Left lobe of liver (tissue), 2 donors: Measurements from ENCODE around the gene DND1. TPM values are rescaled to one million over a fixed set of nuclear protein-coding genes. Genes with fewer than 3 reads are reported as not detected.
"Not testable (repeated sequence)": the region's sequence is repeated elsewhere in the genome, so short reads cannot be mapped to it uniquely, and the experiment has no call there.

Experiments used
- ATAC-seq: fragments of 200-7000 bp; cut with Tn5 transposase; one replicate; pipeline ENCODE4 v1.9.1; 2020; ENCODE audit warnings: mild to moderate bottlenecking, moderate library complexity
- DNase-seq: peaks from one replicate; pipeline ENCODE4 v3.0.0-alpha.2; 2020; ENCODE audit warnings: low spot score
- total RNA-seq: library from RNA; stranded (reverse); gene quantifications from one replicate; pipeline ENCODE4 v1.2.1, GENCODE V29; 2021
- donor health status: DM: no; HTN: no; CAD: no; lungs with moderate emphysema.
- donor health status: DM: no; HTN: yes; CAD: no.

The DND1 gene
- 1.8 TPM for total RNA-seq

GRCh38 chr5:140673187-140673976, at the start of gene DND1:
TSS of gene DND1 (minus strand) at chr5:140673576. CDS start at chr5:140673542, 34 bp downstream.
- no peak for ATAC-seq
- no peak for DNase-seq

- ATAC-seq, result peak; percentile 56
- not testable (repeated sequence) for DNase-seq
Observed at GRCh38 chr5:140721395-140721794, 48.0 kb upstream of the DND1 start.

- DNase-seq, ATAC-seq: not testable (repeated sequence)
Observed at GRCh38 chr5:140720738-140721137, 47.4 kb upstream of the DND1 start.

DNA sequence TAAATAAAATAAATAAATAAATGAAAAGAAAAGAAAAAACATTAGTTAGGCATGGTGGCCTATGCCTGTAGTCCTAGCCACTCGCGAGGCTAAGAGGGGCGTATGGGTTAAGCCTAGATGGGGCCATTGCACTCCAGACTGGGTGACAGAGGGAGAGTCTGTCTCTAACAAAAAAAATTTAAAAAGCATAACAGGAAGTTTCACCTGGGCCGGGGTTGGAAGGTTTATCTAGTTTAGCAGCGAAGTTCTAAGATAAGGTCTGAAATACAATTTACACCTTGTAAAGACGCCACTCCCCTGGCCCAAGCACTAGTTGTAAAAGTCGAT, 44.9 kb upstream of the DND1 start:
- no peak for ATAC-seq

GRCh38 chr5:140716238-140716637, 42.9 kb upstream of the DND1 start:
- not testable (repeated sequence) for DNase-seq, ATAC-seq

More for the DNA sequence above, 44.9 kb upstream of the DND1 start:
- DNase-seq, result no peak

GRCh38 chr5:140713562-140714094, 40.3 kb upstream of the DND1 start:
- no peak for ATAC-seq
- no peak for DNase-seq

GRCh38 chr5:140711794-140712193, 38.4 kb upstream of the DND1 start:
- ATAC-seq, result no peak
- DNase-seq, result no peak

- DNase-seq (peak; percentile 92), ATAC-seq (peak; percentile 93)
Observed at GRCh38 chr5:140710899-140711552, 37.6 kb upstream of the DND1 start.

DNA sequence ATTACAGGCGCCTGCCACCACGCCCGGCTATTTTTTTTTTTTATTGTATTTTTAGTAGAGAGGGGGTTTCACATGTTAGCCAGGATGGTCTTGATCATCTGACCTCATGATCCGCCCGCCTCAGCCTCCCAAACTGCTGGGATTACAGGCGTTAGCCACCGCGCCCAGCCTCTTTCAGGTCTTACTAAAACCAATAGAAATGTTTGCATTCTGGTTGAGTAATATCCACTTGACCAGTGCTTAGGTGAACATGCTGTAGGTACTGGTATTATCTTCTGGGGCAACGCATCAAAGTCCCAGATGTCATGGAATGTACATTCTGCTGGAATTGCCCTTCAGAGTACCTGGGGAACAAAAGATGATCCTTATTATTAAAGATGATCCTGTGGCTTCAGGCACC, 35.4 kb upstream of the DND1 start:
- ATAC-seq, DNase-seq: not testable (repeated sequence)

DNA sequence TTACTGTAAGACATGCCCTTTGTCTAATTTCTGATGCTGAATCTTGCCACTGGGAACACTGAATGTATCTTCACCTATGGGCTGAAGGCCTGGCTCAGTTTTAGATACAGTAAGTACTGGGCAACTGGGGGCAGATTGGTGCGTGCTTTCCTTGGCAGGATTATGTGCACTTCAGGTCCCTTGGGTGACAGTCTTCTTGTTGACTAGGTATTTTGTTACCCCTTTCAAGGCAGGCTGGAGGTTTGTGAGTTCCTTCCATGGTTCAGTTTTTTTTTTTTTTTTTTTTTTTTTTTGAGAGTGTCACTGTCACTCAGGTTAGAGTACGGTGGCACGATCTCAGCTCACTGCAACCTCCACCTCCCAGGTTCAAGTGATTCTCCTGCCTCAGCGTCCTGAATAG, 34.4 kb upstream of the DND1 start:
- DNase-seq (no peak), ATAC-seq (no peak)

- DNase-seq (peak; percentile 97), ATAC-seq (peak; percentile 99)
Observed at GRCh38 chr5:140700177-140701144, 27.1 kb upstream of the DND1 start, which contains the start of gene ZMAT2. TSS of gene ZMAT2 (plus strand) at chr5:140700447. CDS start at chr5:140700461, 14 bp downstream.

- ATAC-seq, result no peak
Observed at GRCh38 chr5:140696891-140697492, 23.6 kb upstream of the DND1 start.

GRCh38 chr5:140694276-140694675, 20.9 kb upstream of the DND1 start:
- no peak for ATAC-seq
- no peak for DNase-seq

More at GRCh38 chr5:140696891-140697492, 23.6 kb upstream of the DND1 start:
- DNase-seq, result no peak

GRCh38 chr5:140690941-140691924, 17.9 kb upstream of the DND1 start, which contains the start of the genes HARS1 and HARS2:
TSS of gene HARS1 (minus strand) at chr5:140691370. CDS start at chr5:140691304, 66 bp downstream.
TSS of gene HARS2 (plus strand) at chr5:140691455. CDS start at chr5:140691649, 194 bp downstream.
- ATAC-seq, result peak; percentile 97
- peak; percentile 93 for DNase-seq

GRCh38 chr5:140690376-140690932, 17.1 kb upstream of the DND1 start:
- DNase-seq (no peak), ATAC-seq (peak; percentile 4)

DNA sequence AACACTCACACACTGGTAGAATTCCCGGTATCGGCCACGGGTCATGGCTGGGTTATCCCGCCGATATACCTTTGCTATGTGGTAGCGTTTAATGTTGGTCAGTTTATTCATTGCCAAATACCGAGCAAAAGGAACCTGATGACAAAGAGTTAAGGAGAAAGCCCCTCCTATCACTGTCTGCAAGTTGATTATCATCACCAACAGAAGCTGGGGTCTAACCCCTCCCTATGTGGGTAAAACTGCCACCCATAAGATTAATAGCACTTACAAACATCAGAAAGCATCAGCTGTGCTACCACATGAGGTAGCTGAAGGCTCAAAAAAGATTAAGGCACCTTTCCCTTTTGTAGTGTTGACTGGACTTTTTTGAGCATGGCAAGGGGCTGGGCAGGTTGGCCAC, 5.6 kb upstream of the DND1 start:
- no peak for DNase-seq
- no peak for ATAC-seq

- no peak for DNase-seq
- ATAC-seq, result no peak
Observed at GRCh38 chr5:140677947-140678346, 4.6 kb upstream of the DND1 start.

GRCh38 chr5:140674629-140675028, 1.3 kb upstream of the DND1 start:
- DNase-seq, result no peak
- no peak for ATAC-seq

GRCh38 chr5:140674211-140674610, 835 bp upstream of the DND1 start:
- no peak for ATAC-seq
- no peak for DNase-seq
